Effector memory CD4-positive, alpha-beta T cell (primary cell): ENCODE data around the gene CYB5D1.
"Not testable (repeated sequence)": the region's sequence is repeated elsewhere in the genome, so short reads cannot be mapped to it uniquely, and the experiment has no call there.

Experiments used
- DNase-seq, 3 donors: peaks; one replicate each; pipeline ENCODE4 v3.0.0-alpha.2; 2020
- H3K27ac ChIP-seq: 2 replicates; pipeline ENCODE4 v1.7.0; 2013; ENCODE audit warnings: mild to moderate bottlenecking, low read length, moderate library complexity; ENCODE audit not compliant: insufficient read depth, poor library complexity, severe bottlenecking
- H3K27me3 ChIP-seq: replicated peaks from 2 replicates; pipeline ENCODE4 v1.7.0; 2013; ENCODE audit warnings: mild to moderate bottlenecking, low read length; ENCODE audit not compliant: insufficient read depth, control insufficient read depth, poor library complexity, severe bottlenecking
- H3K36me3 ChIP-seq: 2 replicates; pipeline ENCODE4 v1.7.0; 2013; ENCODE audit warnings: mild to moderate bottlenecking, low read length, moderate library complexity; ENCODE audit not compliant: control insufficient read depth, insufficient read depth
- H3K4me1 ChIP-seq: 2 replicates; pipeline ENCODE4 v1.7.0; 2013; ENCODE audit warnings: low read length, mild to moderate bottlenecking; ENCODE audit not compliant: control insufficient read depth, insufficient read depth, poor library complexity, severe bottlenecking
- H3K4me3 ChIP-seq: 2 replicates; pipeline ENCODE4 v1.7.0; 2013; ENCODE audit warnings: low read length, low read depth, mild to moderate bottlenecking; ENCODE audit not compliant: insufficient read depth, poor library complexity, severe bottlenecking
- H3K9me3 ChIP-seq: 2 replicates; pipeline ENCODE4 v1.7.0; 2013; ENCODE audit warnings: mild to moderate bottlenecking, low read length, moderate library complexity; ENCODE audit not compliant: control insufficient read depth
- total RNA-seq, 3 donors: gene quantifications; one replicate each; lab custom pipeline; 2026; lab: John Stamatoyannopoulos, UW

CYB5D1 gene, protein sequence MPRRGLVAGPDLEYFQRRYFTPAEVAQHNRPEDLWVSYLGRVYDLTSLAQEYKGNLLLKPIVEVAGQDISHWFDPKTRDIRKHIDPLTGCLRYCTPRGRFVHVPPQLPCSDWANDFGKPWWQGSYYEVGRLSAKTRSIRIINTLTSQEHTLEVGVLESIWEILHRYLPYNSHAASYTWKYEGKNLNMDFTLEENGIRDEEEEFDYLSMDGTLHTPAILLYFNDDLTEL
- total RNA-seq, result 2.4 to 6.2 (median 5.8) reads per million in 3 donors

DNA sequence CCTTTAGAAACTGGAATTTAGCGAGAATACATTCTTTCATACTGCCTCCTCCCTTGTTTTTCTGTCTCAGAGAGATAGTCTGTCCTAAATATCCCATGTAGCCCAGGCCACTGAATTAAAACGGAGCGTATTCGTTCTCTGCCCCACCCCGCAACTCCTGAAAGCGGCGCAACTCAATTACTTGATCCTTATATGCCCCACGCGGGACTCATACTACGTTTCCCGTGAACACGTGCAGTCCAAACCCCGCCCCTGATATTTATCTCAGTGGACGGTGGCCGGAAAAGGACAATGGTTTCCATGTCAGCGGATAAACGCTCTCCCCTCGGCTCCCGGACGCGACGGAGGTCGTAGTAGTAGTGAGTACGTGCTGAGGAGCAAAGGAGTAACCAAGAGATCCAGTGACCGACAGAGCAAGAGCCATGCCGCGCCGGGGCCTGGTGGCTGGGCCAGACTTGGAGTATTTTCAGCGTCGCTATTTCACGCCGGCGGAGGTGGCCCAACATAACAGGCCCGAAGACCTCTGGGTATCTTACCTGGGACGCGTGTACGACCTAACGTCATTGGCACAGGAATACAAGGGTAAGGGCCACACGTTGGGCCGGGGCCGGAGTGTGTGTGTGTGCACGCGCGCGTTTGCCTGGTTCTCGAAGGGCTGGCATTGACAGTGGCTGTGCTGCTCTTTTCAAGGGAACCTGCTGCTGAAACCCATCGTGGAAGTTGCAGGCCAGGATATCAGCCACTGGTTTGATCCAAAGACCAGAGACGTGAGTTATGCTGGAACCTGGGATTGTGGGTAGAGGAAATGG lies at the start of gene CYB5D1:
Gene CYB5D1 (plus strand): TSS at position 291 of the 809 bp plus-strand sequence. CDS start 132 bp downstream, at position 423.
- peak; percentile 76 to 87 (median 84) for DNase-seq
- peaks cover 30% of the 10 kb centered on the region for H3K4me1 ChIP-seq
- peak within 1 kb of the TSS; percentile 88 for H3K27ac ChIP-seq
- peak within 1 kb of the TSS; percentile 66 for H3K4me3 ChIP-seq
- no peaks in the 10 kb centered on the region for H3K9me3 ChIP-seq
- peaks cover 2% of the 10 kb centered on the region for H3K36me3 ChIP-seq
- H3K27me3 ChIP-seq, result no peaks in the 10 kb centered on the region

DNA sequence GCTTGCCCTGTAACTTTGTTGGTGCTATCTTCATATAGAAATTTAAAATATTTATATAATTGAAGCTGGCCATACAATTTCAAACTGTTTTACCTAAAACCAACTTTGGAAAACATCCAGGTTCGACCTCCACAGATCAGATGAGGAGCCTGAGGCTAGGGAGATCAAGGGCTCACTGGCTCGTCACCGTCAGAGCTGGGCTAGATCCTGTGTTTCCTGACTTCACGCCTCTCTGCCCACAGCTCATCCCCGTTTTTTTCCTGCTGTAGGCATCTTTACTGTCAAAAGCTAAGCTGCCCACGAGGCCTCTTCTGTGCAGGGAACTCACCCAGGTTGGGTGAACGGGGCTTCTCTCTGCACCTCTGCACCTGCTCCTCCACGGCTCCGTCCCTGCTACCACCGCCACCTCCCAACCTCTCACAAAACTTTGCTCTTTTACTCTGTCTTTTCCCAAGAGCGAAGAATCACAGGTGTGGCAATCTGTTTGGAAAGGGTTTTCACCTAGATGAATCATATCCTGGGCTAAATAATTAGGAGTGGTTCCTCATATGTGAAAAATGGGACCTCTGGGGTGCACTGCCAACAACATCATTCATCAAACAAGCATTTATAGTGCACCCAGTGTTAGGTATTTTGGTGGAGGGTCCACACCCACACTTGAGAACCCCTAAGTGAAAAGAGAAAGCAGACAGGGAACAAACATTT lies 48.6 kb upstream of the CYB5D1 start:
- Histone ChIP-seq H3K27me3 (no peaks in the 10 kb centered on the region), H3K9me3 (no peaks in the 10 kb centered on the region), H3K27ac (no peak overlapping the region), H3K36me3 (no peaks in the 10 kb centered on the region), H3K4me3 (no peak overlapping the region), H3K4me1 (no peaks in the 10 kb centered on the region)
- no peak for DNase-seq

DNA sequence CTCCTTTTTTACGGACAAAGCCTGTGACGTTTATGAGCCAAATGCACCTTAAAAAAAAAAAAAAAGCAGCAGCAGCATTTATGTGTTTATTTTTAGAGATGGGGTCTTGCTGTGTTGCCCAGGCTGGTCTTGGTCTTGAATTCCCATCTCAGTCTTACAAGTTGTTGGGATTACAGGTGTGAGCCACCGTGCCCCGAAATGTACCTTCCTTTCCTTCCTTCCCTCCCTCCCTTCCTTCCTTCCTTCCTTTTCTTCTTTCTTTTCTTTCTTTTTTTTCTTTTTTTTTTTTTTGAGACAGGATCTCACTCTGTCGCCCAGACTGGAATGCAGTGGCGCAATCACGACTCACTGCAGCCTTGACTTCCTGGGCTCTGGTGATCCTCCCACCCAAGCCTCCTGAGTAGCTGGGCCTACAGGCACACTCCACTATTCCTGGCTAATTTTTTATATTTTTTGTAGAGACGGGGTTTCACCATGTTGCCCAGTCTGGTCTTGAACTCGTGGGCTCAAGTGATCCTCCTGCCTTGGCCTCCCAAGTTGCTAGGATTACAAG lies 47.9 kb upstream of the CYB5D1 start:
- not testable (repeated sequence) for H3K36me3 ChIP-seq, H3K4me1 ChIP-seq, DNase-seq, H3K9me3 ChIP-seq, H3K27ac ChIP-seq, H3K4me3 ChIP-seq, H3K27me3 ChIP-seq

DNA sequence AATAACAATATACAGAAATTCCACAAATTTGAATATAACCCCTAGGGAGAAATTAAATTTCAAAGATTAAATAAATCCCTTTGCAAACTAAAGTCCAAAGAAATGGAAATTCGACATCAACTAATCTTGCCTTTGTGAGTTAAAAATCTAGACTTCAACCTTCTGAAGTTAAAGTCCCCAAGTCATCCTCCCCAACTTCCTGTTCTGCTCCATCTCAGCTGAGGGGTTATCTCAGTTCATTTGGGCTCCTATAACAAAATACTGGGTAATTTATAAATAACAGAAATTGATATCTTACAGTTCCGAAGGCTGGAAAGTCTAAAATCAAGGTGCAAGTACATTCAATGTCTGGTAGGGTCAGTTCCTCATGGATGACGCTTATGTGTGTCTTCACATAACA lies 46.6 kb upstream of the CYB5D1 start:
- Histone ChIP-seq H3K27me3 (no peaks in the 10 kb centered on the region), H3K4me3 (no peak overlapping the region), H3K9me3 (no peaks in the 10 kb centered on the region), H3K36me3 (no peaks in the 10 kb centered on the region), H3K27ac (no peak overlapping the region), H3K4me1 (no peaks in the 10 kb centered on the region)
- DNase-seq, result no peak

DNA sequence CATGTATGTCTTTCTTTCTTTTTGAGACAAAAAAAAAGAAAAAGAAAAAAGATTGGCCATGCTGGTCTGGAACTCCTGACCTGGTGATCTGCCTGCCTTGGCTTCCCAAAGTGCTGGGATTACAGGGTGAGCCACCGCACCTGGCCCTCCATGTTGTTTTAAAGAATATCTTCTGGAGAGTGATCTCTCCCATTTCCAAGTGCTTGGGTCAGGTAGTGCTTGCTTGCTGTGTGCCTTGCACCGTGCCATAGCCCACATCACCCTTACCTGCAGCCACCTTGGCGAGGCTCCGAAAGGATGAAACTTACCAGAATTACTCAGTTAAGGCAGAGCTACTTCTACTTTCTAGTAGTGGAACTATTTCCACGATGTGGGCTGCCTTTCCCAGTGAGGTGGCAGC lies 42.8 kb upstream of the CYB5D1 start:
- no peak for DNase-seq
- Histone ChIP-seq H3K27me3 (no peaks in the 10 kb centered on the region), H3K4me1 (no peaks in the 10 kb centered on the region), H3K9me3 (no peaks in the 10 kb centered on the region), H3K4me3 (no peak overlapping the region), H3K27ac (no peak overlapping the region), H3K36me3 (no peaks in the 10 kb centered on the region)

DNA sequence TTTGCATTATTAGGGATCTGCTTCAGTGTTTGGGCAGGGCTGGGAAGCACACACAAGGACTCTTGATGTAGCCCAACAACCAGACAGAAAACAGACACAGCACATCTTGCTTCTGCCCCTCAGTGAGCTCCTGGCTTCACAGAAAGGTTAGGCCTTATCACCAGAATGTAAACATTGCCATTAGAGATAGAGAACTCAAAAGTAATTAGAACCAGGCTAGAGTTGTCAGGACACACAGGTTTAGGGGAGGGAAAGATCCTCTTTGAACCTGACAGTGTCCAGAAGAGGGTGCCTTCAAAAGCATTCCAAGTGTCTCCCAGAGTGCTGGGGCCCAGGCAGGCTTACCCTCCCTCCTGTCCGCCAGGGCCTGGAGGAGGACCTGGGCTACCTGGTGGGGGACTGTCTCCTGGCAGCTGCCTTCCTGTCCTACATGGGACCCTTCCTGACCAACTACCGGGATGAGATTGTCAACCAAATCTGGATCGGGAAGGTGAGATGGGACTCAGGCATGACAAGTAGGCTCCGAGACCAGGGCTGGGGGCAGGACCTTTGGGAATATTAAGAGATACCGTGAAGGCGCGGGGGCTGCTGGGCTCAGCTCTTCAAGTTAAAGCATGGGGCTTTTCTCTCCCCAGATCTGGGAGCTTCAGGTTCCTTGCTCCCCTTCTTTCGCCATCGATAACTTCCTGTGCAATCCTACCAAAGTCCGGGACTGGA lies 40.7 kb upstream of the CYB5D1 start:
- Histone ChIP-seq H3K4me3 (no peak overlapping the region), H3K36me3 (no peaks in the 10 kb centered on the region), H3K4me1 (no peaks in the 10 kb centered on the region), H3K9me3 (no peaks in the 10 kb centered on the region), H3K27me3 (no peaks in the 10 kb centered on the region), H3K27ac (no peak overlapping the region)
- no peak for DNase-seq

DNA sequence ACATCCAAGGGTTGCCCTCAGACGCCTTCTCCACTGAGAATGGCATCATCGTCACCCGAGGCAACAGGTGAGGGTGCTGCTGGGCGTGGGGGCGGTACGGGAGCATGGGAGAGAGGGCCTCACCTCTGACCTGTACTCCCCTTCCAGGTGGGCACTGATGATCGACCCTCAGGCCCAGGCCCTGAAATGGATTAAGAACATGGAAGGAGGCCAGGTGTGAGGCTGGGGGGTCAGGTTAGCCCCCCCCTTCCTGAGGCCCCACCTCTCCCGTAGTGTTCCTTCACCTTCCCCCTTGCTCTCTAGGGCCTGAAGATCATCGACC lies 40.2 kb upstream of the CYB5D1 start:
- H3K36me3 ChIP-seq, result no peaks in the 10 kb centered on the region
- H3K27ac ChIP-seq, result no peak overlapping the region
- H3K4me3 ChIP-seq, result no peak overlapping the region
- H3K9me3 ChIP-seq, result no peaks in the 10 kb centered on the region
- no peak for DNase-seq
- H3K4me1 ChIP-seq, result no peaks in the 10 kb centered on the region
- H3K27me3 ChIP-seq, result no peaks in the 10 kb centered on the region

DNA sequence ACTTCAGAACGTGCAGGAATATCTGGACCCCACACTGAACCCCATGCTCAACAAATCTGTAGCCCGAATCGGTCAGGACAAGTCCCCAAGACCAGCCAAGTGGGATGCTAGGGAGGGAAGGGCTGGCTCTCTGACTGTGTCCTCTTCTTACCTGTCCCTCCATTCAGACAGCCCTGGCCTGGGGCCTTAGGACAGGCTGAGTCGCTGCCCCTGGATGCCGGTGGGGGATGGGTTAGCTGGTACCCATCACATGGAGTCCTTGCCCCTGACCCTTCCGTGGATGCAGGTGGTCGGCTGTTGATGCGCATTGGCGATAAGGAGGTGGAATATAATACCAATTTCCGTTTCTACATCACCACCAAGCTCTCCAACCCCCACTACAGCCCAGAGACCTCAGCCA lies 39.8 kb upstream of the CYB5D1 start:
- Histone ChIP-seq H3K27ac (no peak overlapping the region), H3K9me3 (no peaks in the 10 kb centered on the region), H3K4me3 (no peak overlapping the region), H3K36me3 (no peaks in the 10 kb centered on the region), H3K27me3 (no peaks in the 10 kb centered on the region), H3K4me1 (no peaks in the 10 kb centered on the region)
- no peak for DNase-seq

DNA sequence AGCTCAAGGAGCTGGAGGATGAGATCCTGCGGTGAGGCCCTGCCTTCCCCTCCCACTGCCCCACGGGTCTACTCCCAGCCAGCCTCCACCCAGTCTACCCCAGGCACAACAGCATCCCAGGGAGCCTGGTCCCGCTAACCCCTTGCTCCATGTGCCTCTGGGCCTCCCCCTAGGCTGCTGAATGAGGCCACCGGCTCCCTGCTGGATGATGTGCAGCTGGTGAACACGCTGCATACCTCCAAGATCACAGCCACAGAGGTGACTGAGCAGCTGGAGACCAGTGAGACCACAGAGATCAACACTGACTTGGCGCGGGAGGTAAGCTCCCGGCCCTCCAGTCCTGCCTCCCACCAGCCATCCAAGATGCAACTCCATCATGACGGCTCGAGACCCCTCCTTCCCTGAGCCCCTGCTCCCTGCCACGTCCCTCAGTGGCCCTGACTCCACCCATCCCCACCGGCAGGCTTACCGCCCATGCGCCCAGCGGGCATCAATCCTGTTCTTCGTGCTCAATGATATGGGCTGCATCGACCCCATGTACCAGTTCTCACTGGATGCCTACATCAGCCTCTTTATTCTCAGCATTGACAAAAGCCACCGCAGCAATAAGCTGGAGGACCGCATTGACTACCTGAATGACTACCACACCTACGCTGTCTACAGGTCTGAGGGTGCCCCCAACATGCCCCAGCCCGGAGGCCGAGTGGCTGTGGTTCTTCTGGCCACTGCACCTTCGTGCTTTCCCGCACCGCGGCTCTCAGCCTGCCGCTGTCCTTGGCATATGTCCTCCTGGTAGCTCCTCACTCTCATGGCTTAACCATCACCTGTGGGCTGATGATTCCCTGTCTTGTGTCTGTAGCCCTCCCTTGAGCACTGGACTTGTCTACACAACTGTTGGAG lies 38.8 kb upstream of the CYB5D1 start:
- Histone ChIP-seq H3K36me3 (no peaks in the 10 kb centered on the region), H3K9me3 (no peaks in the 10 kb centered on the region), H3K4me3 (no peak overlapping the region), H3K27ac (no peak overlapping the region), H3K27me3 (no peaks in the 10 kb centered on the region), H3K4me1 (no peaks in the 10 kb centered on the region)
- DNase-seq, result no peak
